Stromal cell of bone marrow (primary cell): ENCODE measurements around the gene NCOA4.
"Not testable (repeated sequence)": the region's sequence is repeated elsewhere in the genome, so short reads cannot be mapped to it uniquely, and the experiment has no call there.

Experiments used
- DNase-seq: peaks from one replicate; pipeline ENCODE4 v3.0.0-alpha.2; 2012; ENCODE audit warnings: low read depth

NCOA4 gene

GRCh38 chr10:45983538-45984186, 46.8 kb downstream of the NCOA4 start:
- DNase-seq = peak; percentile 50

GRCh38 chr10:45981367-45981766, 49.1 kb downstream of the NCOA4 start:
- DNase-seq = not testable (repeated sequence)

- DNase-seq = not testable (repeated sequence)
Measured at GRCh38 chr10:45978554-45978953, 51.9 kb downstream of the NCOA4 start.

GRCh38 chr10:45974041-45974440, 56.4 kb downstream of the NCOA4 start:
- DNase-seq = not testable (repeated sequence)

- DNase-seq = not testable (repeated sequence)
Measured at GRCh38 chr10:45972813-45973169, 57.6 kb downstream of the NCOA4 start.

GRCh38 chr10:45972106-45972812, 58.2 kb downstream of the NCOA4 start, which contains the start of gene TIMM23:
Gene TIMM23, plus strand, starts transcription at chr10:45972489. Its CDS starts 136 bp downstream, at chr10:45972625.
- DNase-seq = peak; percentile 75

- DNase-seq = not testable (repeated sequence)
Measured at GRCh38 chr10:45971742-45972105, 58.7 kb downstream of the NCOA4 start.

- not testable (repeated sequence) for DNase-seq
Measured at GRCh38 chr10:45971019-45971418, 59.4 kb downstream of the NCOA4 start.

GRCh38 chr10:45962686-45963452, 67.6 kb downstream of the NCOA4 start:
- DNase-seq = not testable (repeated sequence)

GRCh38 chr10:45957928-45958327, 72.5 kb downstream of the NCOA4 start:
- not testable (repeated sequence) for DNase-seq

- not testable (repeated sequence) for DNase-seq
Measured at GRCh38 chr10:45956634-45957033, 73.8 kb downstream of the NCOA4 start.
